ENCODE data around the gene ZBTB12. TPM values are rescaled to one million over a fixed set of nuclear protein-coding genes. Genes with fewer than 3 reads are reported as not detected.

The ZBTB12 gene
- total and polyA plus RNA-seq, 2 of the 8 experiments (the other 6 are each of a cell fraction or from before 2014, with no cell fraction given): 20.7 to 40.8 TPM

GRCh38 chr6:31862344-31863235 lies 39.3 kb downstream of the ZBTB12 start, which contains the start of gene NEU1 (continued):
- TF ChIP-seq CBX5 (IDR thresholded peaks at IDR 0.05; ENCODE audit: low read depth, low read length) (no peak), USF2 (IDR thresholded peaks at IDR 0.05; ENCODE audit: low read length) (peak; percentile 94), BCL11A (IDR thresholded peaks at IDR 0.05; ENCODE audit: low read depth in 2 of 2, low read length in 2 of 2) (no peak), HDAC2 (IDR thresholded peaks at IDR 0.05; ENCODE audit: borderline replicate concordance in 1 of 2, low read depth in 2 of 2, low read length in 2 of 2) (peak in 1 of 2 experiments; percentile 89; a peak in 2 of 4 replicates), SP1 (IDR thresholded peaks at IDR 0.05; ENCODE audit: low read depth, low read length) (peak; percentile 89), KDM4A (IDR thresholded peaks at IDR 0.05; ENCODE audit: low read depth, low read length, severe bottlenecking) (peak; percentile 32), PHF8 (conservative IDR thresholded peaks at IDR 0.05; ENCODE audit: low read depth, low read length) (peak; percentile 67), TBP (IDR thresholded peaks at IDR 0.05; ENCODE audit: low read depth, low read length) (peak; percentile 92), SIN3A (conservative IDR thresholded peaks at IDR 0.05 in 1 of 2, IDR thresholded peaks at IDR 0.05 in 1 of 2; ENCODE audit: low read depth in 1 of 2, low read length in 2 of 2) (peak; percentile 90 to 96; a peak in 3 of 4 replicates), SAP30 (IDR thresholded peaks at IDR 0.05; ENCODE audit: insufficient read depth, insufficient replicate concordance, low read length) (peak; percentile 73), BRCA1 (IDR thresholded peaks at IDR 0.05; ENCODE audit: low read depth, low read length) (no peak), POLR2AphosphoS5 (IDR thresholded peaks at IDR 0.05; ENCODE audit: low read depth, low read length) (peak; percentile 83), ATF3 (IDR thresholded peaks at IDR 0.05; ENCODE audit: insufficient read depth, low read depth, low read length) (peak; percentile 73)
